Trophoblast cell (in vitro differentiated cells and primary cell): Measurements from ENCODE around the gene MRPS2.
"Not testable (repeated sequence)": the region's sequence is repeated elsewhere in the genome, so short reads cannot be mapped to it uniquely, and the experiment has no call there.

Source experiments
- DNase-seq, 2 donors: peaks; one replicate each; pipeline ENCODE4 v3.0.0-alpha.2; 2016
- H2AFZ ChIP-seq: 2 replicates; pipeline ENCODE4 v1.6.1; 2013; ENCODE audit warnings: low read length, moderate library complexity, mild to moderate bottlenecking; ENCODE audit not compliant: insufficient read depth, poor library complexity
- H2AK5ac ChIP-seq: 2 replicates; pipeline ENCODE4 v1.6.1; 2013; ENCODE audit warnings: mild to moderate bottlenecking, low read length
- H2BK120ac ChIP-seq: 2 replicates; pipeline ENCODE4 v1.6.1; 2013; ENCODE audit warnings: low read length, mild to moderate bottlenecking, moderate library complexity; ENCODE audit not compliant: insufficient read depth, poor library complexity
- H2BK12ac ChIP-seq: 2 replicates; pipeline ENCODE4 v1.6.1; 2013; ENCODE audit warnings: mild to moderate bottlenecking, low read length, moderate library complexity
- H2BK5ac ChIP-seq: 2 replicates; pipeline ENCODE4 v1.6.1; 2013; ENCODE audit warnings: low read length, low read depth, moderate library complexity, mild to moderate bottlenecking; ENCODE audit not compliant: poor library complexity
- H3K14ac ChIP-seq: 2 replicates; pipeline ENCODE4 v1.6.1; 2013; ENCODE audit warnings: mild to moderate bottlenecking, low read length
- H3K18ac ChIP-seq: 2 replicates; pipeline ENCODE4 v1.6.1; 2013; ENCODE audit warnings: mild to moderate bottlenecking, low read length
- H3K23ac ChIP-seq: 2 replicates; pipeline ENCODE4 v1.6.1; 2013; ENCODE audit warnings: low read length
- H3K27ac ChIP-seq: 2 replicates; pipeline ENCODE4 v1.5.1; 2013; ENCODE audit warnings: low read depth, mild to moderate bottlenecking, inconsistent platforms, low read length, moderate library complexity
- H3K27me3 ChIP-seq: 2 replicates; pipeline ENCODE4 v1.6.1; 2013; ENCODE audit warnings: inconsistent platforms, mild to moderate bottlenecking, low read length, moderate library complexity; ENCODE audit not compliant: insufficient read depth
- H3K36me3 ChIP-seq, 2 experiments: 1 replicate in 1 of 2; 2 replicates in 1 of 2; pipeline ENCODE4 v1.6.1; 2013; ENCODE audit warnings: low read length in 2 of 2, mild to moderate bottlenecking in 2 of 2, moderate library complexity in 1 of 2; ENCODE audit not compliant: insufficient read depth in 2 of 2, control insufficient read depth in 1 of 2
- H3K4ac ChIP-seq: 2 replicates; pipeline ENCODE4 v1.6.1; 2013; ENCODE audit warnings: low read depth, mild to moderate bottlenecking, low read length, moderate library complexity
- H3K4me1 ChIP-seq, 2 experiments: 1 replicate in 1 of 2; 2 replicates in 1 of 2; pipeline ENCODE4 v1.6.1; 2013; ENCODE audit warnings: low read length in 2 of 2, mild to moderate bottlenecking in 2 of 2, moderate library complexity in 1 of 2; ENCODE audit not compliant: insufficient read depth in 2 of 2, control insufficient read depth in 1 of 2
- H3K4me2 ChIP-seq: 2 replicates; pipeline ENCODE4 v1.6.1; 2013; ENCODE audit warnings: inconsistent platforms, mild to moderate bottlenecking, low read length, moderate library complexity
- H3K4me3 ChIP-seq: 2 replicates; pipeline ENCODE4 v1.5.1; 2013; ENCODE audit warnings: mild to moderate bottlenecking, low read depth, low read length, inconsistent platforms
- H3K79me1 ChIP-seq: one replicate; pipeline ENCODE4 v1.6.1; 2013; ENCODE audit warnings: low read length
- H3K79me2 ChIP-seq: 2 replicates; pipeline ENCODE4 v1.6.1; 2013; ENCODE audit warnings: low read length, mild to moderate bottlenecking; ENCODE audit not compliant: control insufficient read depth, insufficient read depth, poor library complexity
- H3K9ac ChIP-seq: 2 replicates; pipeline ENCODE4 v1.6.1; 2013; ENCODE audit warnings: mild to moderate bottlenecking, low read length
- H3K9me3 ChIP-seq: 2 replicates; pipeline ENCODE4 v1.6.1; 2013; ENCODE audit warnings: low read depth, mild to moderate bottlenecking, control low read depth, inconsistent platforms, low read length; ENCODE audit not compliant: insufficient read depth
- H4K12ac ChIP-seq: 2 replicates; pipeline ENCODE4 v1.6.1; 2013; ENCODE audit warnings: low read depth, mild to moderate bottlenecking, low read length, moderate library complexity
- H4K8ac ChIP-seq: 2 replicates; pipeline ENCODE4 v1.6.1; 2013; ENCODE audit warnings: low read depth, mild to moderate bottlenecking, low read length, moderate library complexity
- H4K91ac ChIP-seq: one replicate; pipeline ENCODE4 v1.6.1; 2013; ENCODE audit warnings: low read depth, mild to moderate bottlenecking, low read length, moderate library complexity
- WGBS: extraction: QIAGEN DNeasy Blood & Tissue Kit; methylation state at CpG from one replicate; pipeline ENCODE4 v1.1.7; 2013; ENCODE audit warnings: missing lambda C conversion rate; ENCODE audit not compliant: insufficient read length, insufficient coverage; ENCODE audit errors: extremely low coverage; 5-methylcytosine and 5-hydroxymethylcytosine counted together

MRPS2 gene

GRCh38 chr9:135512241-135512603, 11.7 kb downstream of the MRPS2 start:
- no peak overlapping the region for H3K23ac ChIP-seq
- no peak overlapping the region for H2BK120ac ChIP-seq
- no peak overlapping the region for H4K12ac ChIP-seq
- H3K9ac ChIP-seq = no peak overlapping the region
- H3K79me2 ChIP-seq = no peaks in the 10 kb centered on the region
- no peak overlapping the region for H2AFZ ChIP-seq
- H3K79me1 ChIP-seq = no peaks in the 10 kb centered on the region
- H3K4ac ChIP-seq = no peak overlapping the region
- peaks cover 2% of the 10 kb centered on the region for H3K9me3 ChIP-seq
- H3K14ac ChIP-seq = no peak overlapping the region
- DNase-seq = no peak
- WGBS = no CpG with 5 or more reads among the region's 10 CpGs
- H3K18ac ChIP-seq = no peak overlapping the region
- H4K91ac ChIP-seq = no peak overlapping the region
- H2AK5ac ChIP-seq = no peak overlapping the region
- H3K27me3 ChIP-seq = no peaks in the 10 kb centered on the region
- no peaks in the 10 kb centered on the region for H3K4me1 ChIP-seq
- no peaks in the 10 kb centered on the region for H3K36me3 ChIP-seq
- H3K27ac ChIP-seq = no peak overlapping the region
- no peak overlapping the region for H4K8ac ChIP-seq
- H2BK5ac ChIP-seq = no peak overlapping the region
- H3K4me3 ChIP-seq = no peak overlapping the region
- no peak overlapping the region for H3K4me2 ChIP-seq
- H2BK12ac ChIP-seq = no peak overlapping the region

GRCh38 chr9:135512904-135513303, 12.4 kb downstream of the MRPS2 start:
- Histone ChIP-seq H3K9me3 (peaks cover 2% of the 10 kb centered on the region), H3K27me3 (no peaks in the 10 kb centered on the region), H4K12ac (no peak overlapping the region), H3K4me1 (no peaks in the 10 kb centered on the region), H2BK120ac (no peak overlapping the region), H3K4ac (no peak overlapping the region), H3K18ac (no peak overlapping the region), H2AFZ (no peak overlapping the region), H3K27ac (no peak overlapping the region), H2BK5ac (no peak overlapping the region), H3K79me1 (no peaks in the 10 kb centered on the region), H3K14ac (no peak overlapping the region), H3K36me3 (no peaks in the 10 kb centered on the region), H3K9ac (no peak overlapping the region), H4K8ac (no peak overlapping the region), H2AK5ac (no peak overlapping the region), H2BK12ac (no peak overlapping the region), H3K79me2 (no peaks in the 10 kb centered on the region), H4K91ac (no peak overlapping the region), H3K4me3 (no peak overlapping the region), H3K23ac (no peak overlapping the region), H3K4me2 (no peak overlapping the region)
- no CpG with 5 or more reads among the region's 7 CpGs for WGBS
- DNase-seq = no peak

GRCh38 chr9:135513351-135513846, 12.9 kb downstream of the MRPS2 start:
- no peak overlapping the region for H3K4me2 ChIP-seq
- H4K8ac ChIP-seq = no peak overlapping the region
- H3K18ac ChIP-seq = no peak overlapping the region
- H4K12ac ChIP-seq = no peak overlapping the region
- no peak overlapping the region for H3K14ac ChIP-seq
- H2BK5ac ChIP-seq = no peak overlapping the region
- no peaks in the 10 kb centered on the region for H3K79me2 ChIP-seq
- no peaks in the 10 kb centered on the region for H3K4me1 ChIP-seq
- H3K9ac ChIP-seq = no peak overlapping the region
- H3K36me3 ChIP-seq = no peaks in the 10 kb centered on the region
- no peak overlapping the region for H3K27ac ChIP-seq
- H4K91ac ChIP-seq = no peak overlapping the region
- H2BK12ac ChIP-seq = no peak overlapping the region
- H3K79me1 ChIP-seq = no peaks in the 10 kb centered on the region
- H3K4ac ChIP-seq = no peak overlapping the region
- no peak for DNase-seq
- H2BK120ac ChIP-seq = no peak overlapping the region
- H2AFZ ChIP-seq = no peak overlapping the region
- peaks cover 2% of the 10 kb centered on the region for H3K9me3 ChIP-seq
- H3K23ac ChIP-seq = no peak overlapping the region
- no peaks in the 10 kb centered on the region for H3K27me3 ChIP-seq
- H2AK5ac ChIP-seq = no peak overlapping the region
- whole genome bisulfite sequencing = no CpG with 5 or more reads among the region's 19 CpGs
- H3K4me3 ChIP-seq = no peak overlapping the region

GRCh38 chr9:135513906-135514305, 13.4 kb downstream of the MRPS2 start:
- not testable (repeated sequence) for H3K18ac ChIP-seq, H3K79me2 ChIP-seq
- no CpG with 5 or more reads among the region's 9 CpGs for WGBS

More at GRCh38 chr9:135513906-135514305, 13.4 kb downstream of the MRPS2 start:
- not testable (repeated sequence) for H3K27ac ChIP-seq, H3K4me2 ChIP-seq, H3K27me3 ChIP-seq, H3K9me3 ChIP-seq, H3K79me1 ChIP-seq, H2AK5ac ChIP-seq, H2AFZ ChIP-seq, H3K36me3 ChIP-seq, H3K14ac ChIP-seq, H4K12ac ChIP-seq, H2BK12ac ChIP-seq, H4K8ac ChIP-seq, H2BK120ac ChIP-seq, H3K9ac ChIP-seq, H3K4me3 ChIP-seq, DNase-seq, H3K23ac ChIP-seq, H3K4ac ChIP-seq, H3K4me1 ChIP-seq, H4K91ac ChIP-seq, H2BK5ac ChIP-seq
